Right renal pelvis (tissue), 4 donors: ENCODE measurements around the gene TUBAL3. TPM values are rescaled to one million over a fixed set of nuclear protein-coding genes. Genes with fewer than 3 reads are reported as not detected.

Source experiments
- DNase-seq, 4 donors: peaks; one replicate each; pipeline ENCODE4 v3.0.0-alpha.2; 2013; ENCODE audit warnings: low read depth in 4 of 4, low spot score in 3 of 4, missing footprints in 1 of 4
- polyA plus RNA-seq, 4 donors: library from polyadenylated mRNA; unstranded; fragments of 120-200 nt; gene quantifications; one replicate each; pipeline ENCODE4 v1.2.1, GENCODE V29; 2013; ENCODE audit not compliant: insufficient read length in 4 of 4

Gene TUBAL3
- polyA plus RNA-seq, 4 donors: 0.13 to 0.38 (median 0.23) TPM; not detected in 1

GRCh38 chr10:5344746-5345145, 59.9 kb downstream of the TUBAL3 start:
- DNase-seq: no peak

- DNase-seq: no peak
Observed at GRCh38 chr10:5343979-5344378, 60.6 kb downstream of the TUBAL3 start.

DNA sequence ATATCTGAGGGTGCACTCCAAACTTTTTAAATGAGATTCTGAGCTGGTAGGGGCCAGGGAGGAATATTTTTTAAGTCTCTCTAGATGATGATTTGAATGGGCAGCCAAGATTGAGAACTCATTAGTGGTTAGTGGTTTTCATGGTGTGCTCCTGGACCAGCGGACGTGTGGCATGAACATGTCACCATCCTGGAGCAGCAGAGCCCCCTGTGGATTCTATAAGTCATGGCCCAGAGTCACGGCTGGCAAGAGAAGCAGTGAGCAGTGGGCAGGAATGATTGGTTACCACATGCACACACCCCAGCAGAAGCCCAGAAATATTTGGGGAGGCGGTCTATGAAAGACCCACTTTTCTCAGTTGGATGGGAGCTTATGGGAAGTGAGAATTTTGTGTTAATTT, 61.1 kb downstream of the TUBAL3 start:
- DNase-seq: no peak

Other genes with a start within 250 kb of the TUBAL3 start
- gene AKR1C8, start 219.7 kb downstream of the TUBAL3 start, polyA plus RNA-seq: under 1 TPM; 0.13 to 0.64 (median 0.27) TPM
- not detected for gene AKR1C4, start 208.0 kb downstream of the TUBAL3 start, polyA plus RNA-seq
- 1 to 10 TPM; 1.7 to 2.7 (median 2.1) TPM for gene UCN3, start 39.9 kb downstream of the TUBAL3 start, polyA plus RNA-seq
- 100 to 1,000 TPM; 112 to 162 (median 144) TPM for gene NET1, start 7.7 kb upstream of the TUBAL3 start, polyA plus RNA-seq
- not detected for gene CALML5, start 94.7 kb upstream of the TUBAL3 start, polyA plus RNA-seq
- under 1 TPM in 1 of 4 donors, not detected in 3; 0.19 TPM for gene CALML3, start 120.1 kb upstream of the TUBAL3 start, polyA plus RNA-seq